ENCODE results near the gene MCUB.
A peak's percentile ranks its signal among the peaks of the same experiment; 100 is the strongest.
"Not testable (repeated sequence)": the region's sequence is repeated elsewhere in the genome, so short reads cannot be mapped to it uniquely, and the experiment has no call there.

The MCUB gene

GRCh38 chr4:109559983-109560686 lies at the start of gene MCUB:
TSS of gene MCUB (plus strand) at chr4:109560246. CDS start at chr4:109560338, 92 bp downstream.
- peak; percentile 44 to 71 for DNase-seq

- no peak for DNase-seq
Observed at GRCh38 chr4:109510687-109511086, 49.4 kb upstream of the MCUB start.

- no peak for DNase-seq
Observed at GRCh38 chr4:109511414-109511813, 48.6 kb upstream of the MCUB start.

GRCh38 chr4:109513368-109513767 lies 46.7 kb upstream of the MCUB start:
- not testable (repeated sequence) for DNase-seq

GRCh38 chr4:109532182-109532581 lies 27.9 kb upstream of the MCUB start:
- no peak for DNase-seq

GRCh38 chr4:109545401-109545800 lies 14.6 kb upstream of the MCUB start:
- no peak for DNase-seq

GRCh38 chr4:109547394-109547793 lies 12.7 kb upstream of the MCUB start:
- DNase-seq, result peak; percentile 20 to 57

- DNase-seq, result no peak
Observed at GRCh38 chr4:109548655-109549054, 11.4 kb upstream of the MCUB start.

- DNase-seq, result no peak
Observed at GRCh38 chr4:109552237-109552636, 7.8 kb upstream of the MCUB start.

GRCh38 chr4:109553130-109553529 lies 6.9 kb upstream of the MCUB start:
- DNase-seq, result no peak

GRCh38 chr4:109554971-109555370 lies 5.1 kb upstream of the MCUB start:
- no peak for DNase-seq

- no peak for DNase-seq
Observed at GRCh38 chr4:109557433-109557832, 2.6 kb upstream of the MCUB start.

- DNase-seq, result not testable (repeated sequence)
Observed at GRCh38 chr4:109558095-109558494, 2.0 kb upstream of the MCUB start.

- DNase-seq, result no peak
Observed at GRCh38 chr4:109559625-109559982, 442 bp upstream of the MCUB start.

GRCh38 chr4:109560687-109561461 lies 828 bp downstream of the MCUB start:
- peak in 1 of 2 experiments; percentile 14 for DNase-seq

GRCh38 chr4:109562457-109563239 lies 2.6 kb downstream of the MCUB start:
- no peak for DNase-seq

- DNase-seq, result no peak
Observed at GRCh38 chr4:109571494-109571893, 11.4 kb downstream of the MCUB start.

- no peak for DNase-seq
Observed at GRCh38 chr4:109572154-109572553, 12.1 kb downstream of the MCUB start.

- DNase-seq, result peak; percentile 29 to 45
Observed at GRCh38 chr4:109574443-109574850, 14.4 kb downstream of the MCUB start.

- peak in 1 of 2 experiments; percentile 29 for DNase-seq
Observed at GRCh38 chr4:109574931-109575804, 15.1 kb downstream of the MCUB start.

GRCh38 chr4:109576462-109576861 lies 16.4 kb downstream of the MCUB start:
- peak; percentile 58 to 77 for DNase-seq

GRCh38 chr4:109578846-109579245 lies 18.8 kb downstream of the MCUB start:
- DNase-seq, result no peak
